ENCODE results near the gene AHRR. TPM values are rescaled to one million over a fixed set of nuclear protein-coding genes. Genes with fewer than 3 reads are reported as not detected.

Gene AHRR
- total and polyA plus RNA-seq, 2 of the 4 experiments (the other 2 are of a cell fraction), result 15.6 to 37.1 TPM

GRCh38 chr5:314676-315487 is 6.6 kb upstream of the AHRR start:
- Histone ChIP-seq H3K4me3 (ENCODE audit: insufficient read depth, low read depth, low read length) (no peak overlapping the region), H2AFZ (replicated peaks; ENCODE audit: low read length, poor library complexity) (no peak overlapping the region), H2AK9ac (replicated peaks; ENCODE audit: low read depth, low read length, poor library complexity) (no peak overlapping the region), H3K79me1 (ENCODE audit: low read depth in 1 of 2, low read length in 2 of 2) (peaks cover 13 to 66% of the 10 kb centered on the region in 2 experiments), H3K9me1 (ENCODE audit: insufficient read depth, low read length) (peaks cover 7% of the 10 kb centered on the region; the same call in 1 of the 2 replicates), H4K20me1 (ENCODE audit: insufficient read depth, low read length) (peaks cover 58% of the 10 kb centered on the region), H2BK120ac (ENCODE audit: low read depth, low read length) (no peak overlapping the region), H4K91ac (ENCODE audit: insufficient read depth, low read depth, low read length) (no peak overlapping the region), H3K23ac (ENCODE audit: low read depth, low read length) (no peak overlapping the region), H3K4ac (ENCODE audit: low read depth, low read length) (no peak overlapping the region), H3K36me3 (ENCODE audit: control insufficient read depth, insufficient read depth, low read length) (peaks cover 41% of the 10 kb centered on the region), H3K4me1 (ENCODE audit: control insufficient read depth, insufficient read depth, low read length) (peaks cover 10% of the 10 kb centered on the region), H3K27ac (ENCODE audit: insufficient read depth, low read length) (no peak overlapping the region), H3K9ac (ENCODE audit: low read depth, low read length) (no peak overlapping the region), H3K18ac (ENCODE audit: low read depth, low read length) (no peak overlapping the region), H2BK15ac (ENCODE audit: low read depth, low read length) (no peak overlapping the region), H3K14ac (replicated peaks; ENCODE audit: low read depth, low read length) (no peak overlapping the region), H3K4me2 (ENCODE audit: low read depth, low read length) (no peak overlapping the region), H3K9me3 (ENCODE audit: control insufficient read depth, insufficient read depth, low read length) (no peaks in the 10 kb centered on the region), H3K56ac (ENCODE audit: extremely low read depth, insufficient read depth, low read length) (no peak overlapping the region), H2AK5ac (ENCODE audit: low read depth, low read length) (no peak overlapping the region), H4K8ac (ENCODE audit: low read depth in 2 of 2, low read length in 2 of 2) (no peak overlapping the region), H3K27me3 (ENCODE audit: control insufficient read depth, insufficient read depth, low read length) (no peaks in the 10 kb centered on the region), H2BK20ac (ENCODE audit: low read depth, low read length) (no peak overlapping the region), H4K5ac (ENCODE audit: low read depth, low read length) (no peak overlapping the region), H2BK5ac (ENCODE audit: low read depth, low read length, poor library complexity, severe bottlenecking) (no peak overlapping the region)
- no TSS peak for BruUV-seq (replicated peaks)
- ATAC-seq (ENCODE audit: low read depth) (no peak), DNase-seq (no peak)
- 94% methylated on average over 13 of the region's 18 CpGs; no CpG with 5 or more reads in 1 of the 2 experiments for WGBS, 2 experiments (ENCODE audit: extremely low coverage in 2 of 2, insufficient read length in 1 of 2)
- dilution Hi-C loops (cut with HindIII; ENCODE audit: low sequenced_read_pairs, unreplicated experiment), result no loop called here
- in situ Hi-C loops (cut with MboI; ENCODE audit: low sequenced_read_pairs), result loop anchor here (5.0 kb wide), 1 partner anchor 122 kb away; no protein-coding TSS in a partner anchor
- intact Hi-C loops (cut with micrococcal nuclease), result loop anchor here (10.0 kb wide), 2 partner anchors 300 to 590 kb away; partner anchors contain the start of gene CEP72
- ChIA-PET CTCF (no interaction called here), POLR2A (ENCODE audit: unreplicated experiment) (no interaction called here)
- TF ChIP-seq POLR2A (IDR thresholded peaks at IDR 0.05; ENCODE audit: low read depth, low read length) (no peak), SMC3 (IDR thresholded peaks at IDR 0.05; ENCODE audit: low read depth, low read length) (no peak), MXI1 (IDR thresholded peaks at IDR 0.05; ENCODE audit: borderline replicate concordance, low read depth, low read length) (no peak), NFE2L2 (IDR thresholded peaks at IDR 0.05; ENCODE audit: low read depth, low read length) (no peak)
